Sigmoid colon (tissue), 7 donors: ENCODE results near the gene MBD3L2. TPM values are rescaled to one million over a fixed set of nuclear protein-coding genes. Genes with fewer than 3 reads are reported as not detected.

Source experiments
- DNase-seq: peaks from one replicate; pipeline ENCODE4 v3.0.0-alpha.2; 2019
- H3K27ac ChIP-seq, 4 donors: fragments of 200-600 bp; sonication (generic); one replicate each; pipeline ENCODE4 v1.5.1; 2016 to 2019; ENCODE audit warnings: mild to moderate bottlenecking in 1 of 4
- H3K27me3 ChIP-seq, 3 donors: fragments of 200-600 bp; sonication (generic); one replicate each; pipeline ENCODE4 v1.5.1; 2019; ENCODE audit warnings: mild to moderate bottlenecking in 1 of 3
- H3K36me3 ChIP-seq, 4 donors: fragments of 200-600 bp; sonication (generic); one replicate each; pipeline ENCODE4 v1.5.1; 2016 to 2019
- H3K4me1 ChIP-seq, 4 donors: fragments of 200-600 bp; sonication (generic); one replicate each; pipeline ENCODE4 v1.5.1; 2017 to 2019
- H3K4me3 ChIP-seq, 4 donors: fragments of 200-600 bp; sonication (generic); one replicate each; pipeline ENCODE4 v1.5.1; 2017 to 2019; ENCODE audit warnings: mild to moderate bottlenecking in 2 of 4, moderate library complexity in 1 of 4
- H3K9me3 ChIP-seq, 4 donors: fragments of 200-600 bp in 3 of 4; sonication (generic) in 3 of 4; one replicate each; pipeline versions ENCODE4 v1.5.1 to v1.6.1; 2013 to 2019
- EP300 ChIP-seq, 4 donors: sonication (generic); formaldehyde crosslinking; IDR thresholded peaks; one replicate each; pipeline ENCODE4 v1.6.1; 2017; ENCODE audit warnings: antibody characterized with exemption in 4 of 4
- POLR2A ChIP-seq, 2 donors: fragments of 450-650 bp; IDR thresholded peaks; one replicate each; pipeline ENCODE4 v1.6.1; 2016; ENCODE audit warnings: antibody characterized with exemption in 2 of 2, mild to moderate bottlenecking in 2 of 2, moderate library complexity in 2 of 2
- POLR2AphosphoS5 ChIP-seq, 4 donors: sonication (generic); formaldehyde crosslinking; IDR thresholded peaks; one replicate each; pipeline ENCODE4 v1.6.1; 2017; ENCODE audit warnings: antibody characterized with exemption in 4 of 4
- WGBS, 2 donors: extraction: QIAGEN DNeasy Blood & Tissue Kit; methylation state at CpG; one replicate each; pipeline ENCODE4 v1.1.7; 2013; 5-methylcytosine and 5-hydroxymethylcytosine counted together
- intact Hi-C: fragments of 100-400 bp; cut with DNase I; formaldehyde crosslinking; loops from one replicate; pipeline ENCODE4 v1.15.1; 2023
- polyA plus RNA-seq, 3 donors: library from polyadenylated mRNA; stranded (reverse); fragments of 200-250 nt; gene quantifications; one replicate each; pipeline ENCODE4 v1.2.3, GENCODE V29; 2013
- total RNA-seq, 4 donors: library from RNA; depleted of rRNA; stranded (reverse); fragments of >200 nt; gene quantifications; one replicate each; pipeline ENCODE4 v1.1.0, GENCODE V29; 2016
- TF ChIP-seq, protein P1 (sequence below), 4 experiments: fragments of 450-650 bp in 3 of 4; fragments of 200-600 bp in 1 of 4; IDR thresholded peaks; one replicate each; pipeline ENCODE4 v1.5.1; 2016 to 2019; ENCODE audit warnings: antibody characterized with exemption in 4 of 4, mild to moderate bottlenecking in 3 of 4, moderate library complexity in 2 of 4
- donor health status: healthy with polysubstance abuse.
- donor health status: Bipolar disorder and iron deficiency.
- donor health status: healthy.

Gene MBD3L2
- total and polyA plus RNA-seq, 7 donors = not detected

DNA sequence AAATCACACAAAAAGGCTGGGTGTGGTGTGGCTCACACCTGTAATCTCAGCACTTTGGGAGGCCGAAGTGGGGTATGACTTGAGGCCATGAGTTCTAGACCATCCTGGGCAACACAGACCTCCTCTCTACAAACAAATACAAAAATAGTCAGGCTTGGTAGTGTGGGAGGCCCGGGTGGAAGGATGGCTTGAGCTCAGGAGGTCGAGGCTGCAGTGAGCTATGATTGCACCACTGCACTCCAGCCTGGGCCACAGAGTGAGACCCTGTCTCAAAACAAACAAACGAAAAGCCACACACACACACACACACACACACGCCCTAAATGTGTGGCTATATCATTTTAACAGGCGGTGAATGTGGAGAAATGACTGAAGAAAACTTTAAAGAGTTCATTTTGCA is 19.5 kb downstream of the MBD3L2 start:
- peaks cover 13 to 30% (median 21%) of the 10 kb centered on the region in 4 donors for H3K36me3 ChIP-seq
- no peak for DNase-seq
- intact Hi-C loops = loop anchor here (10.0 kb wide), 2 partner anchors 334 to 694 kb away; partner anchors contain the start of genes ALKBH7, GPR108, PSPN and TRIP10
- peak overlapping the region in 2 of 4 donors; percentile 86 to 97 for H3K4me3 ChIP-seq
- no peaks in the 10 kb centered on the region for H3K9me3 ChIP-seq
- no peak for TF ChIP-seq POLR2AphosphoS5 (IDR thresholded peaks at IDR 0.05)
- TF ChIP-seq POLR2A (IDR thresholded peaks at IDR 0.05) = no peak
- TF ChIP-seq, protein P1, sequence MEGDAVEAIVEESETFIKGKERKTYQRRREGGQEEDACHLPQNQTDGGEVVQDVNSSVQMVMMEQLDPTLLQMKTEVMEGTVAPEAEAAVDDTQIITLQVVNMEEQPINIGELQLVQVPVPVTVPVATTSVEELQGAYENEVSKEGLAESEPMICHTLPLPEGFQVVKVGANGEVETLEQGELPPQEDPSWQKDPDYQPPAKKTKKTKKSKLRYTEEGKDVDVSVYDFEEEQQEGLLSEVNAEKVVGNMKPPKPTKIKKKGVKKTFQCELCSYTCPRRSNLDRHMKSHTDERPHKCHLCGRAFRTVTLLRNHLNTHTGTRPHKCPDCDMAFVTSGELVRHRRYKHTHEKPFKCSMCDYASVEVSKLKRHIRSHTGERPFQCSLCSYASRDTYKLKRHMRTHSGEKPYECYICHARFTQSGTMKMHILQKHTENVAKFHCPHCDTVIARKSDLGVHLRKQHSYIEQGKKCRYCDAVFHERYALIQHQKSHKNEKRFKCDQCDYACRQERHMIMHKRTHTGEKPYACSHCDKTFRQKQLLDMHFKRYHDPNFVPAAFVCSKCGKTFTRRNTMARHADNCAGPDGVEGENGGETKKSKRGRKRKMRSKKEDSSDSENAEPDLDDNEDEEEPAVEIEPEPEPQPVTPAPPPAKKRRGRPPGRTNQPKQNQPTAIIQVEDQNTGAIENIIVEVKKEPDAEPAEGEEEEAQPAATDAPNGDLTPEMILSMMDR (IDR thresholded peaks at IDR 0.05) = no peak
- H3K27ac ChIP-seq = peak overlapping the region in 3 of 4 donors; percentile 29 to 83 (median 82)
- no peaks in the 10 kb centered on the region for H3K27me3 ChIP-seq
- peaks cover 0 to 14% (median 9%) of the 10 kb centered on the region in 4 donors for H3K4me1 ChIP-seq
- WGBS, 2 donors = 56 to 79% methylated on average over 6 of the region's 6 CpGs

DNA sequence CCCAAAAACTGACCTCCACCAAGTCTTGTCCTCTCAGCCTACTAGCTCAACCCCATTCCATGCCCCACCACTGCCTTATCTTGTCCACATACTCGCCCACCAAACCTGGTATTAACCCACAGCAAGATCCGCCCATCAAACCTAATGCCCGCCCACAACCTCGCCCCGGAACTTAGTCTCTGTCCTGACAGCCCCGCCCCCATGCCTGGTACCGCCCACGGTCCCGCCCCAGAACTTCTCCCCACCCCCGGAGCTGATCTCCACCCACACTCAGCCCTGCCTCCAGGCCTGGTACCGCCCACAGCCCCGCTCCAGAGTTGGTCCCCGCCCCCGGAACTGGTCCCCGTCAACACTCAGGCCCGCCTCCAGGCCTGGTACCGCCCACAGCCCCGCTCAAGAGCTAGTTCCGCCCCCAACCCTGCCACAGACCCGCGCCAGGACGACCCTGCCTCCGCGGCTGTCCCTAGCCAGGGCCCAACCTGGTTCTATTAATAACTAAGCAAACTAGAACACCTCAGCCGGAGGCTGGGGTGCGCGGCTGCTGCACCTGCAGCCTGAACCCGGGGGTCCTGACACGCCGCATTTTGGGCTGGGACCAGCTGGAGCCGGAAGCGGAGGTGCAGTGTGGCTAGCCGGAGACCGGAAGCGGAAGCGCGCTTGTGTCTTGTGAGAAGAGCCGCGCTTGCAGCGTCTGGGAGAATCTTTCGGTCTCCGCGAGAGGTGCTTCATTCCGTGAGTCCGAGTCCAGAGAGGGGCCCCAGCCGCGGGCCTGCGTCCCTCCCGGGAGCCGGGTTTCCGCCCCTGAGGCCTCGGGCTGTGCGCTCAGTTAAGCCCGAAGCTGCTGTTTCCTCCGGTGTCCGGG is 20.2 kb downstream of the MBD3L2 start, which contains the start of gene ZNF557:
ZNF557 (plus strand) TSS at position 662 of the 862 bp plus-strand sequence. CDS start 5,372 bp downstream, outside the sequence.
- TF ChIP-seq POLR2AphosphoS5 (IDR thresholded peaks at IDR 0.05) = peak; percentile 29 to 75 (median 64)
- TF ChIP-seq, protein P1 (IDR thresholded peaks at IDR 0.05) = no peak
- Histone ChIP-seq H3K27ac (peak within 1 kb of the TSS; percentile 78 to 84 (median 82)), H3K4me3 (peak within 1 kb of the TSS; percentile 76 to 97 (median 90)), H3K36me3 (peaks cover 15 to 37% (median 25%) of the 10 kb centered on the region in 4 donors), H3K4me1 (peaks cover 0 to 14% (median 9%) of the 10 kb centered on the region in 4 donors), H3K9me3 (no peaks in the 10 kb centered on the region), H3K27me3 (no peaks in the 10 kb centered on the region)
- peak; percentile 99 for DNase-seq
- 1% methylated on average over 56 of the region's 56 CpGs for WGBS, 2 donors
- intact Hi-C loops = loop anchor here (10.0 kb wide), 2 partner anchors 334 to 694 kb away; partner anchors contain the start of genes ALKBH7, GPR108, PSPN and TRIP10

DNA sequence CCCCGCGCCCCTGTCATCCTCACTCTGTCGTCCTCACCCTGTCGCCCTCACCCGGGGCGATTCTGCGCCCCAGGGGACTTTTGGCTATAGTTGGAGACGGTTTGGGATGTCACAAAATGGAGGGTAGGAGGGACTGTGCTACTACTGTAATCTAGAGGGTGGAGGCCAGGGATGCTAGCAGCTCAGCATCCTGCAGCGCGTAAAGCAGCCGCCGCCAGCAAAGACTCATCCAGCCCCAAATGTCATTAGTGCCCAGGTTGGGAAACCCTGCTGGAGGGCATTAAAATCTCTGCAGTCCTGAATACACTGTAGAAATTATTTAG is 20.7 kb downstream of the MBD3L2 start:
- peak overlapping the region; percentile 78 to 84 (median 82) for H3K27ac ChIP-seq
- no peaks in the 10 kb centered on the region for H3K9me3 ChIP-seq
- TF ChIP-seq POLR2AphosphoS5 (IDR thresholded peaks at IDR 0.05) (no peak), POLR2A (IDR thresholded peaks at IDR 0.05) (no peak), EP300 (IDR thresholded peaks at IDR 0.05) (no peak)
- TF ChIP-seq, protein P1 (IDR thresholded peaks at IDR 0.05) = no peak
- 0 to 1% methylated on average over 12 of the region's 12 CpGs for WGBS, 2 donors
- no peaks in the 10 kb centered on the region for H3K27me3 ChIP-seq
- peaks cover 16 to 43% (median 28%) of the 10 kb centered on the region in 4 donors for H3K36me3 ChIP-seq
- H3K4me1 ChIP-seq = peaks cover 0 to 14% (median 9%) of the 10 kb centered on the region in 4 donors
- intact Hi-C loops = loop anchor here (2.0 to 10.0 kb wide), 3 partner anchors 25 to 695 kb away; partner anchors contain the start of genes ALKBH7, GPR108, PSPN and TRIP10
- H3K4me3 ChIP-seq = peak overlapping the region; percentile 76 to 97 (median 90)
- no peak for DNase-seq

DNA sequence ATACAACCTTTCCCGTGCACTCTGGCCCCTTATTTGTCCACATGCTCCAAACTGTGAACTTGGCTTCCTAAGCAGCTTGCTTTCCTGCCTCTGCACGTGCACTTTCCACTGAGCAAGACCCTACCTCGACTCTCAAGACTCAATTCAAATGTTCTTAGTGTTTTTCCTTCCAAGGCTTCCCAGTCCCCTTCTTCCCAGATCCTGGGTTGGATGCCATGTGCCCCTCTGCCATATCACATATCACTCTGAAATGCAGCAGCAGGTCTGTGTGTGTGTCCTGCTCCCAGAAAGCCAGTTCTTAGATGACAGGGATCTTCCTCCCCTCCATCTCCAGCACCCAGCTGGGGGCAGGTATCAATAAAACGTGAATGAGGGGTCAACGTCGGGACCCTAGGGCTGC is 23.4 kb downstream of the MBD3L2 start:
- Histone ChIP-seq H3K27me3 (no peaks in the 10 kb centered on the region), H3K4me1 (peaks cover 0 to 14% (median 9%) of the 10 kb centered on the region in 4 donors), H3K9me3 (peaks cover under 1 to 11% (median 7%) of the 10 kb centered on the region in 4 donors), H3K36me3 (peaks cover 42 to 70% (median 55%) of the 10 kb centered on the region in 4 donors), H3K4me3 (no peak overlapping the region), H3K27ac (no peak overlapping the region)
- 96% methylated on average over 6 of the region's 6 CpGs for WGBS, 2 donors
- DNase-seq = no peak
- TF ChIP-seq EP300 (IDR thresholded peaks at IDR 0.05) (no peak), POLR2AphosphoS5 (IDR thresholded peaks at IDR 0.05) (no peak), POLR2A (IDR thresholded peaks at IDR 0.05) (no peak)
- TF ChIP-seq, protein P1 (IDR thresholded peaks at IDR 0.05) = no peak
- intact Hi-C loops = no loop called here
